GM12801 (cell line): ENCODE data around the gene GUCY2D.

ENCODE experiments used
- CTCF ChIP-seq: IDR thresholded peaks from one replicate; pipeline ENCODE4 v1.5.1; 2011; ENCODE audit warnings: control low read depth; ENCODE audit not compliant: insufficient read length; ENCODE audit errors: extremely low read depth

Gene GUCY2D

GRCh38 chr17:8046306-8046928, 44.0 kb downstream of the GUCY2D start:
- no peak for TF ChIP-seq CTCF

GRCh38 chr17:8046929-8047768, 44.7 kb downstream of the GUCY2D start:
- no peak for TF ChIP-seq CTCF

GRCh38 chr17:8047769-8048110, 45.3 kb downstream of the GUCY2D start:
- no peak for TF ChIP-seq CTCF

- no peak for TF ChIP-seq CTCF
Observed at GRCh38 chr17:8048236-8048635, 45.8 kb downstream of the GUCY2D start.

- no peak for TF ChIP-seq CTCF
Observed at GRCh38 chr17:8048736-8049135, 46.3 kb downstream of the GUCY2D start.

GRCh38 chr17:8051831-8052230, 49.4 kb downstream of the GUCY2D start:
- no peak for TF ChIP-seq CTCF

GRCh38 chr17:8052256-8053252, 50.1 kb downstream of the GUCY2D start:
- TF ChIP-seq CTCF = no peak
